HG02642 (cell line): ENCODE data around the gene DCP1B.
"Not testable (repeated sequence)": the region's sequence is repeated elsewhere in the genome, so short reads cannot be mapped to it uniquely, and the experiment has no call there.

Experiments
- ATAC-seq: cut with Tn5 transposase; IDR thresholded peaks from one replicate; pipeline ENCODE4 v1.9.1; 2021; ENCODE audit warnings: mild to moderate bottlenecking; ENCODE audit not compliant: unreplicated experiment, poor library complexity

The DCP1B gene

DNA sequence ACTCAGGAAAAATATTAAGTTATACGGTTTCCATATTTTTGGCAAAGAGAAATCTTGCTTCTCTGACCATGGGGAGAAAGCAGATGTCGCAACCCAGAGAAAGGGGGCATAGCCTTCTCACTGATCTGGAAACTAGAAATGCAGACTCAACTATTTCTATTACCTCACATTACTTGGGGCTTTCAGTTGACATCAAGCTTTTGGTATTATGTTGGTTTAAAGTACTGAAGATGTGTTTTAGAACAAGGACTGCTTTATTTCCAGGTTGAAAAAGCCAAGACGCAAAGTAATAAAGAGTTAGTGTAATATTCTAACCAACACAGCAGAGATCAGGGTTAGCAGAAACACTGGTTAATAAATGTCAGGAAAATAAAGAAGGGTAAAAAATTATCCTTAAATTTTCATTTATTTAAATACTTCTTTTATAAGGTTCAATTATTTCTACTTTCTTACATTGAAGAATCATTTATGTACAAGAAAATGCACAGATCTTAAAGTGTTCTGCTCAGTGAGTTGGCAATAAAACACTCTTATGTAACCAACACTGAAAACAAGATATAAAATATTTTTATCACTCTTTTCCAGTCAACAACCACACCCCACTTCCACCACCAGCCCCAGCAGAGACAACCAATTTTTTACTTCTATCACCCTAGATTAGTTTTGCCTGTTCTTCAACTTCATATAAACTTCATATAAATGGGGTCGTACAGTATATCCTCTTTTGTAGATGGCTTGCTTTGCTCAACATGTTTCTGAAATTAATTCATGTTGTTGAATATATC, 26.0 kb downstream of the DCP1B start:
- ATAC-seq, result no peak

DNA sequence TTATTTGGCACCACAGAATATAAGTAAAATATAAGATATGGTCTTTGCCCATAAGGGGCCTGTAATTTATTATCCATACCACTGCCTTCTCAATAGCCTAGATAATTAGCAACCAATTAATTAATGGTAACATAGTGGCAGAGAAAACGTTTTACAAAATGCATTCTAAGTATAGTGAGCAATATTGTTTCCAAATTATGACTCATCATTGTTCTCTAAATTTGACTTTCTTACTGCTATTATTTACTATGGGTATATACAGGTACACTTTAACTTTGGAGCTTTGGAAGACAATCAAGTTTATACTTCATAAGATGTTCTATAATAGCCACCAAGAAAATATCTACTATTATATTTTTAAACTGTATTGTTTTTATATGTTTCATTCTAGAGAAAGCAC, 26.7 kb downstream of the DCP1B start:
- no peak for ATAC-seq

DNA sequence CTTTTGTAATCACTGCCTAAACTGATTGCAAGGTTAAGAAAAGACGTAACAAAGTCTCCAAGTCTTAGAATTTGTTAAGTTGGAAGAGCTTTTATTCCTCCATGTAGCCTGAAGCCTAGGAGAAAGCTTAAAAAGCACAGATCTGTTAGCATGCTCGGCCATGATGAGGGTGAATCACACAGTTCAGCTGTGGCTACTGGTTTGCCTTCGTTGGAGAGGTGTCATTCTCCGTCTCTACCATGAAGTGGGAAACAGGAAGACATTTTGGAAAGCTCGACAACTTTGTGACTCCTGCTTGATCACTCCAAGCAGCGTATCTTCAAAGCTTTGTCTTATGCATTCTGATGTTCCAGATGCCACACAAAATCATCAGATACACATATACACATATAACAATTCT, 27.1 kb downstream of the DCP1B start:
- no peak for ATAC-seq

DNA sequence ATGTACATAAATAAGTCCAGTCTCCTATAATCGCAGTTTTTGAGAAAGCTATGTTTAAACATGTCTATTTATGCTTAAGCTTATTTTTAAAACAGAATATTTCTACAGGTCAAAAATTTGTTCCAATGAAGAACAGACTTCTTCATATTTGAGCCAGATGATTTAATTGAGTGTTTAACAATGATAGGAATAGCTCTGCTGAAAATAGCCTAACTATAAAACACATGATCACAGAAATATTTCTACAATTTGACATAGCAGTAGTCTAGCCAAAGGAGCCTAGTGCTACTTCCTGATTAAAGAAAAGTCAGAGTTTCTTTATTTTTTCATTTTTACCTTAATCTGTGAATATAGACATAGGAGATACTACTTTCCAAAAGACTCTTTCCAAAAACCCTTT, 29.4 kb downstream of the DCP1B start:
- no peak for ATAC-seq

DNA sequence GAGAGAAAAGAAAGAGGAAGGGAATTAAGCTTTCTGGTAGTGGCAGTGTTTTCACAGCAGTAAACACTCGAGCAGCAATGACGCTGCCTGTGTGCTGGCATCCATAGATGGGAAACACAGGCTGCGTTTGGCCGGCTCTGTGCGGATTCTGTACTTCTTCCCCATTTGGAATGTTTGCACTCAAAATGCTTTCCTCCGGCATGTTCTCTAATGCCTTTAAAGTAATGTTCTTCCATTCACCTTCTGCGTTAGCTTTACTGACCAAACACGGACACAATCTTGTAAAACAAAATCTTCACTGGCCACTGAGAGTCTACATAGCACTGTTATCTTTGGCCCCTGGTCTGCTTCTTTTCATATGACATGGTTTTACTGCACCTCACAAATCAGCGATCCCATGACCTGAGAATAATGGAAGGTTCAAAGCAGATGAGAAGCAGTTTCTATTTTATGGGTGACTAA, 31.4 kb downstream of the DCP1B start:
- no peak for ATAC-seq

DNA sequence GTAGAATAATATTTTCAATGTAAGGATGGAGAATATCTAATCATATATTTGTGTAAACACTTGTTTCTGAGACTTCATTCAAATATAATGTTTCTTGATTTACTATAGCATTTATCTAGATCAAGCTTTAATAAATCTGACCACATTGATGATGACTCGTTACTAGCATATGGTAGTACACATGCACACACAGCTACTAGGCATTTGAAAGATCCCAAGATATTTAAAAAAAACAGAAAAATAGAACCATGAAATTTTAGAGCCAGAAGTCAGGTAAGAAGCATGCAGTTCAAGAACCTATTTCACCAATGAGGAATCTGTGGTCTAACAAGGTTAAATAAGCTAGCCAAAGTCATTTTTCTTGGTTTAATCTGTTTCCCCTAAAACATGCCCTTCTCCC, 32.0 kb downstream of the DCP1B start:
- ATAC-seq, result no peak

DNA sequence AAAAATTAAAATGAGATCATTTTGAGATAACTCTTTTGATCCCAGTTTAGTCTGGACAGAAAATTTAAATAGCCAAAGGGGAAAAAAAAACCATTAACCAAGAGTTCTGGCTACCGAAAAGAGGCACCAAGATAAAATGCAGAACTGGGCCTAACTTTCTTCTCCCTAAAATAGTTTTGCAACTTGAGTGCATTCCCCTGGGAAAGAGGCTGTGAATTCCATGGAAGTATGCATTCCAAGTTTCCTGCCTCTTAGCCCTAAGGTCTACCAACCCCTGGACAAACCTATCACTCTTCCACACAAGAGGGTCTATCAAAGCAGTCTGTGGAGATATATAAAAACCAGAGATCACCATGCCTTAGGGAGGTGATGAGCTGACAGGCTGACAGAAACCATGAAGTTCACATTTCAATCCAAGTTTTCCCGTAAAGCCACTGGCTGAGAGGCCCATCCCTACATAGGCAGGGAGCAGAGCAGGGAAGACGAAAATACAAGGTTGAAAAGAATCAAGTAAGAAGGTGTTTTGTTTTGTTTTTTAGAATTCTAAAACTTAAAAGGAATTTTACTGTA, 33.8 kb downstream of the DCP1B start:
- ATAC-seq, result no peak

DNA sequence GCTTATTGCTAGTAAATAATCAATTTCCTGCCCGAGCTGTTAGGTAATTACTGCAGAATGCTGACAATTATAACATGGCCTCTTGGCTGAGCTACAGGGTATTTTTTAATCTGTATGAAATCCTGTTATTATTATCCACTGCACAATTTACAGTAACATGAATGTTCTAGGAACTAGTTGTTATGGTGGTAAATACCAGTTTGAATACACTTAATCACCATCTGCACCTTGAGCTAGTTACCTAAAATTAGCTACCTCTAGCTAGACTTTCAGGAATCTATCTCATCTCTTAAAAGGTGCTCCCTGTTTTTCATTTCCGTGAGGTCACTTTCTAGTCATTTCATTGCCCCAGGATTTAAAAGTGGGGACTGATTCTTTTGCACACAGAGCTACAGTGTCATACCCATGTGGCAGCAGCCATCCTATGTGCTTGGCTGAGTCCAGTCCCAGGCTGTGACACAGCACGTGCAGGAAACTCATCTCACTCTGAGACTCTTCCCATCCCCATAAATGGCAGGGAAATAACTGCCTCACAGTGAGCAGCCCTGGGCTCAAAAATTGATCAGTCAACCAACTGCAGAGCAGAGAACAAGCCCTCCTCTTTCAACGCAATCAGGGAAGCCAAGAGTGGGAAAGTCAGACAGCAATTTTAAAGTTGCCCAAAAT, 37.6 kb downstream of the DCP1B start:
- ATAC-seq, result no peak

DNA sequence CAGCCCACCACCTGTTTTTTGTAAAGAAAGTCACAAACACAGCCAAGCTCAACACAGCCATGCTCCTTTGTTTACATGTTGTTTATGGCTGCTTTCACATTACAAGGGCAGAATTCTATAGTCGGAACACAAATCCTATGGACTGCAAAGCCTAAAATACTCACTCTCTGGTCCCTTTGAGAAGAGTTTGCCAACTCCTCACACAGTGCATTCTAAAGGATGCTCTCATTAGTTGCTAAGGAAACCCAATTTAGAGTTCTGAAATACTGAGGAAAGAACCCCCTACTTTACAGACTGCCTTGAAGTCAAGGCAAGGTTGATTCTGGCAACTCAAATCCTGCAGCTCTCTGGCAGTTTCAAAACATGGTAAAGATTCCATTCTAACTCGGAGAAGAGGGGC, 38.3 kb downstream of the DCP1B start:
- no peak for ATAC-seq

DNA sequence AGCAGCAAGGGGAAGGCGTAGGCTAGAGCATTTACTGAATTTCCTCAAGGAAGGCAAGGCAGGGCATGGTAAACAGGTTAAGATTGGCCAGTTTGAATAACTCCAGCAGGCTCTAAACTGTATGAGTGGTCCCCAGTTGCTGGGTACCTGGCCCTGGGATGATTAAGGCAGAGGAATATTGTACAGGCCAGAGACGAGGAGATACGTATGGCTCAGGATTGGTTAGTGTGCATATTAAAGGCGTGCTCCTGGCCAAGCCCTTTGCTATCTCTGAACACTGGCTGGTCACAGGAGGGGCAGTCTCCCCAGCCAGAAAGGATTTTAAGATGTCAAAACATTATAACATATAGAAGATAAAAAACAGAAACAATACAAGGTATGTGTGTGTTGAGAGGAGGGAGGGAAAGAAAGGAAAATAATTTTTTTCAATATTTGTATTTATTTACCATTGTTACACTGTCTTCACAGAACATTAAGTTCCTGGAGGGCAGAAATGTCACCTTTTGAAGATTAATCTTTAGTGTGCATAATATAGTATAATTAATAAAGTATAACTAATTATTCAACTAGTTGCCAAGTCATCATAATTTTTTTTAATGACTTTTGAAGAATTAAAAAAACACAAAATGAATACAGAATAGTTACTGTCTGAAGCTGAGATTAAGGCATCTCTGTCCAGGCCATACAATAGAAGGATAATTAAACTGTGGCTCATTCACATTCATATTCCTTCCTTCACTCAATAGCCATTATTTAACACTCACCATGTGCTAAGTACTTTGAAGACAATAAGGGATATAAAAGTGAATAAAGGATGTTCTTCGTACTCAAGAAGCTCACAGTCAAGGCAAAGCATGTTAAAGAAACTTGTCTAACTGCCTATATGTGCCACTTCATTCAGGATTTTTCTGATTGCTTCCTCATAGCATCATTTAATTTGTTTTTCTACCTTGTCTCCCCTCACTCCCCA, 41.9 kb downstream of the DCP1B start:
- ATAC-seq, result no peak

DNA sequence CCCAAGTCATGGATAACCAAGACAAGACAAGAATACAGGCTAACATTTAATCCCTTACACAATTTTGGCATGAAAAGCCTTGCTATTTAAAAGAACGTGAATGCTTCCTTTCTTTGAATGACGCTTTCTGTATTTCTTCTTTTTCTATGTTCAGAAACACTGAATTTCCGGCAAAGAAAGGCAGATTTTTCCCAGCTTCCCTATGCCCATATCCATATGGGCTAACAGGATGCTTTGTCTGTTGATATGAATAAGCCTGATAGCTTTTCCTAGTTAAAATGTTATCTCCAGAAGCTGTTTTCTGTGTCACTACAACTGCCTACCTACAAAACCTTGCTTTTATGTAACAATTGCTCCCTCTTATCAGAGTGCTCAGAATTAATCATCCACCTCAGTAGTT, 47.5 kb downstream of the DCP1B start:
- ATAC-seq, result no peak

DNA sequence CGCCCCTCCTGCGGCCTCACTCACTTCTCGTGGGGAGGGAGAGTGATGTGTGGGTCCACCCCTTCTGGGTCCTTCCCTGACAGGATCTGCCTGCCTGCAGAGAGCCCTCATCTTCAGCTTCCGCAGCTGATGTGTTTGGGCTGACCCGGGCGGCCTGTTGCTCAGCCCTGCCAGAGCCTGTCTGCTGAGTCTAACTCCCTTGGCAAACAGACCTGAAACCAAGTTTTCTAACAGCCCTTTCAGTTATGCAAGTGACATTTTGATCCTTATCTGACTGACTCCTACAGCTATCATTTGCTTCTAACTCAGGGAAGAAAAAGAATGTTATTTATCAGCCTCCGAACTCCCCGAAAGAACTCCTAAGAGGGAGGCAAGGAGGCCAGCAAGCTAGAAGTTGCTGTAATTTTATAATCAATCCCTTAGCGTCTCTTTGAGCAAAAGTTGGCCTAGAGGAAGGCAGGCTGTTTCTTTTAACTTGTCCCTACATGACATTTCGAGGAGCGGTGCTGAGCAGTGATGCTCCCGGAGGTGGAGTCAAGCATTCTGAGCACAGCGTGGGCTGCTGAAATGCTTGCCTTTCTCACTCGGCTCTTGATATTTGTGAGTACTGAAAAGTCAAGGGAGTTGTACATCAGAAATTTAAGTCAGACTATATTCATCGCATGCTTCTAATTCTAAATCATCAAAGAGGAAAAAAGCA, 54.3 kb downstream of the DCP1B start:
- ATAC-seq, result no peak

DNA sequence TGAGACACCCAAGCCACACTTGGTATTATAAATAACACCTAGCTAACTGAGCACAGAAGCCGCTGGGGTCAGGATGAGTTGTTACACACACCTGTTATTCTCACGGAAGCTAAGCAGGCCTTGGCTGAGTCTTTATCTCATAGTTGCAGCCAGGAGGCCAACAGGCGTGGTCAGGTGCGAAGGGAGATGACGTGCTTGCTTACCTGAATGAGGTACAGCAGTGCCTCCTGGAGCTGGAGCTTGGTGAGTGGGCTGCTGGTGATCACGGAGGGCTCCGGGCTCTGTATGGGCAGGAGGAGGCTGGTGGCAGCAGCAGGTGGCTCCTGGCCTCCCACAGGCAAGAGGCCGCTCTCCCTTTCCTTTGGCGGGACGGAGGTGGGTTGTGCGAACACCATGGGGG, 55.4 kb downstream of the DCP1B start:
- ATAC-seq, result no peak

DNA sequence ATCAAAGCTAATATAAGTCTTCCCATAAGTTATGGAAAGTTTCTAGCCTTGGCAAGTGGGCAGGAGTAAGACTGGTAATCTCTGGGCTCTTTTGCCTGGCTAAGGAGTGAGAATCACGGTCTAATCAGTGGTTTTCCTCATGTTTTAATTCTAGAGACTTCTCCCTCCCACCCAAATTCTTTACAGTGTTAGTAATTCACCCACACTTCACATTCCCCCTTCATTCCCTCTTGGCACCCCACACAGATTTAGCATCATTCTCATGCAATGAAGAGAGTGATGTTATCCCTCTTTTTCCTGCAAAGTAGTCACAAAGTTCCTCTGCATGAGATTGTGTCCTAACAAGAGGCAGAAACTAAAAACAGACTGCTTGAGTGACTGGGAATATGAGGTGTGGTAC, 57.2 kb downstream of the DCP1B start:
- ATAC-seq, result no peak

DNA sequence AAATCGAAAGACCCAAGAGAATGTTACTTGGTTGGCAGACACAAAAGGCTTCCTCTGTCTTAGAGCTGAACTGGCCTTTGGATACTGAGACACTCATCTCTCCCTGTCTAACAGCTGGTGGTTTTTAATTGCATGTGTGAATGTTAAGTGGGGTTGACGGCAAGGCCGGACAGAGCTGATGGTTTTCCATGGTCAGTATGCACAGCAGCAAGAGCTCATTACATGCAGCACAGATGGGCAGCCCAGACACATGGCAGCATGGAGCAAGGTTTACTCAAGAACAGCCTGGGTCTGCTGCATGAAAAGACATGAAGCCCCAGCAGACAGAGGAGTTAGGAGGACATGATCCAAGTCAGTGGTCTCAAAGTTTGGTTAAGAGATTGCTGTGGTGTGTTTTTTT, 58.0 kb downstream of the DCP1B start:
- ATAC-seq, result no peak

DNA sequence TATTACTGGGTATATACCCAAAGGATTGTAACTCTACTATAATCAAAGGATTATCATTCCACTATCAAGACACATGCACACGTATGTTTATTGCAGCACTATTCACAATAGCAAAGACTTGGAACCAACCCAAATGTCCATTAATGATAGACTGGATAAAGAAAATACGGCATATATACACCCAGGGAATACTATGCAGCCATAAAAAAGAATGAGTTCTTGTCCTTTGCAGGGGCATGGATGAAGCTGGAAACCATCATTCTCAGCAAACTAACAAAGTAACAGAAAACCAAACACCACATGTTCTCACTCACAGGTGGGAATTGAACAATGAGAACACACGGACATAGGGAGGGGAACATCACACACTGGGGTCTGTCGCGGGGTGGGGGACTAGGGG, 58.8 kb downstream of the DCP1B start:
- not testable (repeated sequence) for ATAC-seq

DNA sequence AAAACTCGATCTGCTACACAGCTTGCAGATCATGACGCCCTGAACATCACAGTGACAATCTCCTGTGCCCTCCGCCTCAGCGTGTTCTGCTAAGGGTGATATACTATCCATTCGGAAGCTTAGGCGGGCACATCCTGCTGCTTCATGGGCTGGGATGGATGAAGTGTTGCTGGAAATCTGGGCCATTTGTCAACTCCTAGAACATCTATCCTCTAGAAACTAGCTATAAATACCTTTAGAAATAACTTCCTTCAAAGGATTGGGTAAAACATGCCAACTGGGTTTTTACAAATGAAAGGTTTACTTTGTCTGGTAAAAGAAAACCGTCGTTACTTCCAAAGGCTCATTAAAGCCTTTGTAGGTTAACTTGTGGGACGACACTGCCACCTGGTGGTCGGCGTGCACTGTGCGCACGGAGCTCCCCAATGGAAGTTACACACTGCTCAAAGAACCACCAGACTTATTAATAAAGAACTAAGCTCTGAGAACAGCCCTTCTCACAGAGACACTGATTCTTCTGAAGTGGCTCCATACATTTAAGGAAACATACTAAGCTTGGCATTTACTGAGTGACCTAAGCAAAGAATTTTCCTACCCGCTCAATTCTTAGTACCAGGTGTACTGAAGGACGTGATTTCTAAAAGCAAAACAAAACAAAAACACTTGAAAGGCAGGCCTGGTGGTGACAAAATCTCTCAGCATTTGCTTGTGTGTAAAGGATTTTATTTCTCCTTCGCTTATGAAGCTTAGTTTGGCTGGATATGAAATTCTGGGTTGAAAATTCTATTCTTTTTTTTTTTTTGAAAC, 64.3 kb downstream of the DCP1B start:
- no peak for ATAC-seq

DNA sequence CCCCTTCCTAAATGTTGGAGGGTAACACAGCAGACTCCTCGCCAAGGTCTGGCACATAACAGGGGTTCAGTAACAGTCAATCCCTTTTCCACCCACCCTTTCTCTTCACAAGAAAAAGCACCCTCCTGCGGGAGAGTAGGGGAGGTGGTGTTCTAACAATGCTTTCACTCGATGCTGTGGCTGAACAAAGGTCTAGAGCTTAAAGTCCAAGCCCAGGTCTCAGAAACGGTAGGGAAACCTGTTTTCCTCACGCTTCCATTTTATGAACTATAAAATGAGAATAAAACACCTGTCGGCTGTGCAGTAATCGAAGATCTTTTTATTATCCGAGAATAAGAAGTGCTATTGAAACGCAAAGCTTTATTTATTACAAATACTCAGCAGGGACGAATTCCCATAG, 64.9 kb downstream of the DCP1B start:
- no peak for ATAC-seq
